GM18873 (cell line): Measurements from ENCODE around the gene DIP2C.
"Not testable (repeated sequence)": the region's sequence is repeated elsewhere in the genome, so short reads cannot be mapped to it uniquely, and the experiment has no call there.

Experiments
- ATAC-seq: cut with Tn5 transposase; IDR thresholded peaks from one replicate; pipeline ENCODE4 v1.9.1; 2021; ENCODE audit warnings: mild to moderate bottlenecking, moderate library complexity, moderate number of reproducible peaks; ENCODE audit not compliant: unreplicated experiment, low FRiP score

DIP2C gene

GRCh38 chr10:586716-587115 lies 102.8 kb downstream of the DIP2C start:
- ATAC-seq, result no peak

GRCh38 chr10:586151-586550 lies 103.3 kb downstream of the DIP2C start:
- no peak for ATAC-seq

GRCh38 chr10:585502-585901 lies 104.0 kb downstream of the DIP2C start:
- no peak for ATAC-seq

GRCh38 chr10:584497-585290 lies 104.8 kb downstream of the DIP2C start:
- not testable (repeated sequence) for ATAC-seq

- no peak for ATAC-seq
These were observed 106.0 kb downstream of the DIP2C start for GRCh38 chr10:583433-583832.

GRCh38 chr10:581776-582330 lies 107.6 kb downstream of the DIP2C start:
- ATAC-seq, result no peak

GRCh38 chr10:580778-581177 lies 108.7 kb downstream of the DIP2C start:
- no peak for ATAC-seq

GRCh38 chr10:576130-576465 lies 113.4 kb downstream of the DIP2C start:
- ATAC-seq, result no peak

GRCh38 chr10:575402-576129 lies 113.9 kb downstream of the DIP2C start:
- no peak for ATAC-seq

GRCh38 chr10:572696-573095 lies 116.8 kb downstream of the DIP2C start:
- no peak for ATAC-seq

- no peak for ATAC-seq
These were observed 117.6 kb downstream of the DIP2C start for GRCh38 chr10:571688-572451.

- no peak for ATAC-seq
These were observed 118.3 kb downstream of the DIP2C start for GRCh38 chr10:571166-571565.

GRCh38 chr10:570628-571163 lies 118.8 kb downstream of the DIP2C start:
- no peak for ATAC-seq

GRCh38 chr10:569961-570627 lies 119.4 kb downstream of the DIP2C start:
- ATAC-seq, result no peak

GRCh38 chr10:568848-569247 lies 120.6 kb downstream of the DIP2C start:
- ATAC-seq, result no peak

GRCh38 chr10:567869-568268 lies 121.6 kb downstream of the DIP2C start:
- ATAC-seq, result no peak

- ATAC-seq, result no peak
These were observed 123.1 kb downstream of the DIP2C start for GRCh38 chr10:566241-566885.

GRCh38 chr10:565676-566075 lies 123.8 kb downstream of the DIP2C start:
- ATAC-seq, result no peak

- ATAC-seq, result no peak
These were observed 124.3 kb downstream of the DIP2C start for GRCh38 chr10:565146-565545.

- no peak for ATAC-seq
These were observed 125.6 kb downstream of the DIP2C start for GRCh38 chr10:563827-564226.
